NT2/D1 (cell line): ENCODE results near the gene JAK3.

Experiments used
- SUZ12 ChIP-seq: IDR thresholded peaks from 2 replicates; pipeline ENCODE4 v1.6.1; 2011; ENCODE audit not compliant: insufficient read length, insufficient read depth; ENCODE audit errors: extremely low read depth
- YY1 ChIP-seq: IDR thresholded peaks from 2 replicates; pipeline ENCODE4 v1.6.1; 2011; ENCODE audit not compliant: insufficient read length, insufficient read depth

DNA sequence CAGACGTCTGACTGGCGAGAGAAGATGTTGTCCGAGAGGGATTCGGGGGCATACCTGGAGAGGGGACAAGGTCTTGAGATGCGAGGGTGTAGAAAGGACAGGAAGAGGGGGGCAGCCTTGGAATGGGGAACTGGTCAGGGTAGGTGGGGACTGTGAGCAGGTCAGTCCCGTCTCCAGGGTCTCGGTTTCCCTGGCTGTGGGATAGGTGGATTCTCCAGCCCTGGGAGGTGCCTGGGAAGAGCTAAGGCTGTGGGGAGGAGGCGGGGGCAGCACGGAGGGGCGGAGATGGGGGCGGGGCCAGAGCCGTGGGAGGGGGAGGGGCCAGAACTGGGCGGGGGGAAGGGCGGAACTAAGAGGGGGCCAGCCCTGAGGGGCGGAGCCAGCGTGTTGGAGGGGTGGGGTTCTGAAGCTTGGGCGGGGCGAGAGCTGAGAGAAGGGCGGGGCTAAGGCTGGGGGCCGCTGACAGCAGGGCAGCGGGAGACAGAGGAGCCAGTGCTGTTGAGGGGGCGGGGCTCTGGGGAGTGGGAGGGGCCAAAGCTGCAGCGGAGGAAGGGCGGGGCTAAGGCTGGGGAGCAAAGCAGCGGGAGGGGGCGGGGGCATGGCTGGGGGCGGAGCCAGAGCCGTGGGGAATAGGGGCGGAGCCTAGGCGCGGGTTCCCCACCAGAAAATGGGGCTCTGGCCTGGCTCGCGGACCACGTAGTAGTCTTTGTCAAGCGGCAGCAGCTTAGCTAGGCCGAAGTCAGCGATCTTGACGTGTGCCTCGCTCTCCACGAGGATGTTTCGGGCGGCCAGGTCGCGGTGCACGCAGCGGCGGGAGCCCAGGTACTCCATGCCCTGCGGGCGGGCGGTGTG is 17.0 kb downstream of the JAK3 start:
- TF ChIP-seq YY1 = no peak
- no peak for TF ChIP-seq SUZ12
